Measurements from ENCODE around the gene HPSE2.

The HPSE2 gene

GRCh38 chr10:98687685-98688084 lies 548.0 kb downstream of the HPSE2 start:
- H3K9me3 ChIP-seq (ENCODE audit: insufficient read depth, low read length) = no peaks in the 10 kb centered on the region
- no peak overlapping the region for H3K9ac ChIP-seq (ENCODE audit: low read length)
- no peaks in the 10 kb centered on the region for H4K20me1 ChIP-seq (ENCODE audit: insufficient read depth, low read length)
- no peak overlapping the region for H3K4me2 ChIP-seq (ENCODE audit: low read length)
- H3K79me2 ChIP-seq (ENCODE audit: low read length) = no peaks in the 10 kb centered on the region
- H2AFZ ChIP-seq (ENCODE audit: low read depth, low read length) = no peak overlapping the region
- no peak overlapping the region for H3K27ac ChIP-seq (ENCODE audit: low read length)
- no peaks in the 10 kb centered on the region for H3K36me3 ChIP-seq (replicated peaks; ENCODE audit: low read depth, low read length)
- no peak overlapping the region for H3K4me3 ChIP-seq (ENCODE audit: low read length)
- 0 out of 2 replicates have a peak, but pooled peaks cover 2% of the 10 kb centered on the region for H3K27me3 ChIP-seq (ENCODE audit: low read depth, low read length)
- TF ChIP-seq EZH2phosphoT487 (IDR thresholded peaks at IDR 0.05; ENCODE audit: low read depth) = no peak
- TF ChIP-seq, protein P1, sequence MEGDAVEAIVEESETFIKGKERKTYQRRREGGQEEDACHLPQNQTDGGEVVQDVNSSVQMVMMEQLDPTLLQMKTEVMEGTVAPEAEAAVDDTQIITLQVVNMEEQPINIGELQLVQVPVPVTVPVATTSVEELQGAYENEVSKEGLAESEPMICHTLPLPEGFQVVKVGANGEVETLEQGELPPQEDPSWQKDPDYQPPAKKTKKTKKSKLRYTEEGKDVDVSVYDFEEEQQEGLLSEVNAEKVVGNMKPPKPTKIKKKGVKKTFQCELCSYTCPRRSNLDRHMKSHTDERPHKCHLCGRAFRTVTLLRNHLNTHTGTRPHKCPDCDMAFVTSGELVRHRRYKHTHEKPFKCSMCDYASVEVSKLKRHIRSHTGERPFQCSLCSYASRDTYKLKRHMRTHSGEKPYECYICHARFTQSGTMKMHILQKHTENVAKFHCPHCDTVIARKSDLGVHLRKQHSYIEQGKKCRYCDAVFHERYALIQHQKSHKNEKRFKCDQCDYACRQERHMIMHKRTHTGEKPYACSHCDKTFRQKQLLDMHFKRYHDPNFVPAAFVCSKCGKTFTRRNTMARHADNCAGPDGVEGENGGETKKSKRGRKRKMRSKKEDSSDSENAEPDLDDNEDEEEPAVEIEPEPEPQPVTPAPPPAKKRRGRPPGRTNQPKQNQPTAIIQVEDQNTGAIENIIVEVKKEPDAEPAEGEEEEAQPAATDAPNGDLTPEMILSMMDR (IDR thresholded peaks at IDR 0.05; ENCODE audit: low read depth, low read length) = no peak
- H3K4me1 ChIP-seq (ENCODE audit: low read length) = no peaks in the 10 kb centered on the region

DNA sequence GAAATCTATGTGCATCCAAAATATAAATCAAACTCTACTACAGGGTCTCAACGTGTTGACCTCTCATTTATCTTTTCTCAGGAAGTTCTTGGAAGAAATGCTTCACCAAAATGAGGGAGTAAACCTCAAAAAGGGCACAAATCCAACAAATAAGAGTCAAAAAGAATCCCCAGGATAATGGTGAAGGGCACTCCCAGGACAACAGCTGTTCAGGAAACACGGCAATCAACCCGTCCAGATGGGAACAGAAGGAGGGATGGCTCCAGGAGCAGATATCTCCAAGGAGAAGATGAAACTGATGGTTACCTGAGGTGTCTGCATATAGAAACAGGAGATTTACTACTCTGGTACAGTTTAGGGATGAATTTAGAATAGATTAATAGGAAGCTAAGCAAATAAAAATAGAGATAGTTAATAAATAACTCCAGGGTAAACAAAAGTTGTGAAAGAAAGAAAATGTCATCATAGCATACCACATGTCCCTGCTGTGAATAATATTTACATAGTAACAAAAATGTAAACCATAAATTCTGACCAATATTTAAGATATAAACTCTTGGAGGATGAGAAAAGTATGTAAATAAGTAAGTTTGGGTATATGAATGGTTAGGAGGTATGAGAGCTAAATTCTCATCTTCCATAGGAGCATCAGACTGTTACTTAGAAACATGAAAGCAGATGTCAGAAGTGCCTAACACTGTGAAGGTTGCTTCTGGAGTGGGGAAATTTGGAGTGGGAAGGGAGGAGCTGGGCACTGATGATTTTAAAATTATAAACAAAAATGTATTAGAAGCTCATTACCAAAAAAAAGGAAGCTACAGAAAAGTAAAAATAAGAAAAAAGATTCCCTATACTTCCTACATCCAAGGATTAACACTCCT lies 551.4 kb downstream of the HPSE2 start:
- 0 out of 2 replicates have a peak, but pooled peaks cover 7% of the 10 kb centered on the region for H3K27me3 ChIP-seq (ENCODE audit: low read depth, low read length)
- H3K79me2 ChIP-seq (ENCODE audit: low read length) = no peaks in the 10 kb centered on the region
- H3K36me3 ChIP-seq (replicated peaks; ENCODE audit: low read depth, low read length) = no peaks in the 10 kb centered on the region
- no peak overlapping the region for H3K4me2 ChIP-seq (ENCODE audit: low read length)
- H3K4me1 ChIP-seq (ENCODE audit: low read length) = no peaks in the 10 kb centered on the region
- H3K4me3 ChIP-seq (ENCODE audit: low read length) = no peak overlapping the region
- TF ChIP-seq EZH2phosphoT487 (IDR thresholded peaks at IDR 0.05; ENCODE audit: low read depth) = no peak
- TF ChIP-seq, protein P1 (IDR thresholded peaks at IDR 0.05; ENCODE audit: low read depth, low read length) = no peak
- H3K9ac ChIP-seq (ENCODE audit: low read length) = no peak overlapping the region
- H4K20me1 ChIP-seq (ENCODE audit: insufficient read depth, low read length) = no peaks in the 10 kb centered on the region
- no peak overlapping the region for H2AFZ ChIP-seq (ENCODE audit: low read depth, low read length)
- no peaks in the 10 kb centered on the region for H3K9me3 ChIP-seq (ENCODE audit: insufficient read depth, low read length)
- H3K27ac ChIP-seq (ENCODE audit: low read length) = no peak overlapping the region

- Histone ChIP-seq H3K27me3 (ENCODE audit: low read depth, low read length) (no peaks in the 10 kb centered on the region; the same call in 1 of the 2 replicates), H3K4me3 (ENCODE audit: low read length) (no peak overlapping the region), H3K27ac (ENCODE audit: low read length) (no peak overlapping the region), H4K20me1 (ENCODE audit: insufficient read depth, low read length) (no peaks in the 10 kb centered on the region), H3K9ac (ENCODE audit: low read length) (no peak overlapping the region), H3K36me3 (replicated peaks; ENCODE audit: low read depth, low read length) (no peaks in the 10 kb centered on the region), H3K4me1 (ENCODE audit: low read length) (no peaks in the 10 kb centered on the region), H3K9me3 (ENCODE audit: insufficient read depth, low read length) (no peaks in the 10 kb centered on the region), H2AFZ (ENCODE audit: low read depth, low read length) (no peak overlapping the region), H3K79me2 (ENCODE audit: low read length) (no peaks in the 10 kb centered on the region), H3K4me2 (ENCODE audit: low read length) (no peak overlapping the region)
- TF ChIP-seq, protein P1 (IDR thresholded peaks at IDR 0.05; ENCODE audit: low read depth, low read length) = no peak
- no peak for TF ChIP-seq EZH2phosphoT487 (IDR thresholded peaks at IDR 0.05; ENCODE audit: low read depth)
These were observed 558.8 kb downstream of the HPSE2 start for GRCh38 chr10:98676895-98677294.

DNA sequence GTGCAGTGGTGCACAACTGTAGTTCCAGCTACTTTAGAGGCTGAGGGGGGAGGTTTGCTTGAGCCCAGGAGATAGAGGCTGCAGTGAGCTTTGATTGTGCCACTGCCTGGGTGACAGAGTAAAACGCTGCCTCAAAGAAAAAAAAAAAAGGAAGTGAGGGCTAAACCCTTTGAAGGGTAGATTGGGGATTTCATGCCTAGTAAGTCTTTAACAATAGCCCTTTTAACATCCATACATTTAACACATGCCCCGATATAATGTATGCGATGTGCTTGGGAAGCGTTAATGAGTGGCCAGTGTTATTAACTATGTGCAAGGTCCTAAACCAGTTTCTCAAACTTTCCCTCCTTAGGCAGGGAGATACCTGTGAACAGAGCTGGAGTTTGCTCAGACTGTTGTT lies 559.8 kb downstream of the HPSE2 start:
- no peak for TF ChIP-seq EZH2phosphoT487 (IDR thresholded peaks at IDR 0.05; ENCODE audit: low read depth)
- TF ChIP-seq, protein P1 (IDR thresholded peaks at IDR 0.05; ENCODE audit: low read depth, low read length) = no peak
- Histone ChIP-seq H3K4me1 (ENCODE audit: low read length) (no peaks in the 10 kb centered on the region), H3K27me3 (ENCODE audit: low read depth, low read length) (no peaks in the 10 kb centered on the region; the same call in 1 of the 2 replicates), H3K9me3 (ENCODE audit: insufficient read depth, low read length) (no peaks in the 10 kb centered on the region), H3K79me2 (ENCODE audit: low read length) (no peaks in the 10 kb centered on the region), H2AFZ (ENCODE audit: low read depth, low read length) (no peak overlapping the region), H3K4me2 (ENCODE audit: low read length) (no peak overlapping the region), H3K9ac (ENCODE audit: low read length) (no peak overlapping the region), H3K36me3 (replicated peaks; ENCODE audit: low read depth, low read length) (no peaks in the 10 kb centered on the region), H3K27ac (ENCODE audit: low read length) (no peak overlapping the region), H3K4me3 (ENCODE audit: low read length) (no peak overlapping the region), H4K20me1 (ENCODE audit: insufficient read depth, low read length) (no peaks in the 10 kb centered on the region)
